ENCODE data around the gene P4HB. TPM values are rescaled to one million over a fixed set of nuclear protein-coding genes. Genes with fewer than 3 reads are reported as not detected.

The P4HB gene
- total and polyA plus RNA-seq, 8 donors, result 876 to 2,130 (median 1,346) TPM

DNA sequence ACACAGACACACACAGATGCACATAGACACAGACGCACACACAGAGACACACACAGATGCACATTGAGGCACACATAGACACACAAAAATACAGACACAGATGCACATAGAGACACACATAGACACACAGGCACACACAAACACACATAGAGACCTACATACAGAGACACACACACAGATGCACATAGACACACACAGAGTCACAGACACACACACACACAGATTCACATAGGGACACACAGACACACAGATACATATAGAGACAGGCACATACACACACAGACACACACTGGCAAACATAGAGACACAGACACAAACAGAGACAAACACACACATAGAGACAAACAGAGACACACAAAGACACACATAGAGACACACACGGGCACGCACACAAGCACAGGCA is 66.3 kb downstream of the P4HB start:
- H3K27me3 ChIP-seq, result no peaks in the 10 kb centered on the region
- H3K4me3 ChIP-seq, result no peak overlapping the region
- 88 to 92% methylated on average over 3 of the region's 3 CpGs for WGBS, 2 donors
- H3K4me1 ChIP-seq, result no peaks in the 10 kb centered on the region
- H3K9me3 ChIP-seq, result no peaks in the 10 kb centered on the region
- intact Hi-C loops (cut with DNase I), result no loop called here
- H3K27ac ChIP-seq, result no peak overlapping the region
- H3K36me3 ChIP-seq, result no peaks in the 10 kb centered on the region
- ATAC-seq (no peak), FAIRE-seq (no peak), DNase-seq (no peak)
- TF ChIP-seq, protein P1, sequence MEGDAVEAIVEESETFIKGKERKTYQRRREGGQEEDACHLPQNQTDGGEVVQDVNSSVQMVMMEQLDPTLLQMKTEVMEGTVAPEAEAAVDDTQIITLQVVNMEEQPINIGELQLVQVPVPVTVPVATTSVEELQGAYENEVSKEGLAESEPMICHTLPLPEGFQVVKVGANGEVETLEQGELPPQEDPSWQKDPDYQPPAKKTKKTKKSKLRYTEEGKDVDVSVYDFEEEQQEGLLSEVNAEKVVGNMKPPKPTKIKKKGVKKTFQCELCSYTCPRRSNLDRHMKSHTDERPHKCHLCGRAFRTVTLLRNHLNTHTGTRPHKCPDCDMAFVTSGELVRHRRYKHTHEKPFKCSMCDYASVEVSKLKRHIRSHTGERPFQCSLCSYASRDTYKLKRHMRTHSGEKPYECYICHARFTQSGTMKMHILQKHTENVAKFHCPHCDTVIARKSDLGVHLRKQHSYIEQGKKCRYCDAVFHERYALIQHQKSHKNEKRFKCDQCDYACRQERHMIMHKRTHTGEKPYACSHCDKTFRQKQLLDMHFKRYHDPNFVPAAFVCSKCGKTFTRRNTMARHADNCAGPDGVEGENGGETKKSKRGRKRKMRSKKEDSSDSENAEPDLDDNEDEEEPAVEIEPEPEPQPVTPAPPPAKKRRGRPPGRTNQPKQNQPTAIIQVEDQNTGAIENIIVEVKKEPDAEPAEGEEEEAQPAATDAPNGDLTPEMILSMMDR (IDR thresholded peaks at IDR 0.05), result no peak

Other genes starting within 250 kb of the P4HB start
Only the 30 nearest of the 31 such genes appear.
- gene NPLOC4, start 223.4 kb downstream of the P4HB start, total RNA-seq, result 10 to 100 TPM; 32.8 to 54.8 (median 36.4) TPM
- gene NPLOC4, start 223.4 kb downstream of the P4HB start, polyA plus RNA-seq, result 10 to 100 TPM; 32.5 to 34.8 TPM
- gene TSPAN10, start 223.3 kb downstream of the P4HB start, total RNA-seq, result 1 to 10 TPM in 2 of 6 donors, under 1 TPM in 4; 0.24 to 1.5 (median 0.84) TPM
- gene TSPAN10, start 223.3 kb downstream of the P4HB start, polyA plus RNA-seq, result 1 to 10 TPM; 2.0 to 2.2 TPM
- under 1 TPM in 2 of 6 donors, not detected in 4; 0.31 to 0.37 TPM for gene PDE6G, start 204.0 kb downstream of the P4HB start, total RNA-seq
- gene PDE6G, start 204.0 kb downstream of the P4HB start, polyA plus RNA-seq, result under 1 TPM; 0.47 to 0.49 TPM
- gene OXLD1, start 193.9 kb downstream of the P4HB start, total RNA-seq, result 10 to 100 TPM in 5 of 6 donors, 1 to 10 TPM in 1; 9.4 to 19.6 (median 13.8) TPM
- gene OXLD1, start 193.9 kb downstream of the P4HB start, polyA plus RNA-seq, result 10 to 100 TPM; 48.2 to 57.2 TPM
- gene CCDC137, start 193.8 kb downstream of the P4HB start, total RNA-seq, result 10 to 100 TPM in 1 of 6 donors, 1 to 10 TPM in 5; 2.9 to 11.0 (median 5.6) TPM
- gene CCDC137, start 193.8 kb downstream of the P4HB start, polyA plus RNA-seq, result 10 to 100 TPM; 12.5 to 50.4 TPM
- 10 to 100 TPM; 10.5 to 18.3 (median 13.1) TPM for gene ARL16, start 176.7 kb downstream of the P4HB start, total RNA-seq
- 100 to 1,000 TPM; 102 to 119 TPM for gene ARL16, start 176.7 kb downstream of the P4HB start, polyA plus RNA-seq
- 10 to 100 TPM; 39.3 to 56.6 (median 43.0) TPM for gene HGS, start 176.5 kb downstream of the P4HB start, total RNA-seq
- 100 to 1,000 TPM; 135 to 174 TPM for gene HGS, start 176.5 kb downstream of the P4HB start, polyA plus RNA-seq
- gene MRPL12, start 157.2 kb downstream of the P4HB start, total RNA-seq, result 10 to 100 TPM; 18.1 to 46.6 (median 23.7) TPM
- 10 to 100 TPM; 48.8 to 98.7 TPM for gene MRPL12, start 157.2 kb downstream of the P4HB start, polyA plus RNA-seq
- gene SLC25A10, start 148.3 kb downstream of the P4HB start, total RNA-seq, result 10 to 100 TPM; 12.0 to 40.1 (median 17.3) TPM
- 10 to 100 TPM; 34.6 to 55.8 TPM for gene SLC25A10, start 148.3 kb downstream of the P4HB start, polyA plus RNA-seq
- gene GCGR, start 56.4 kb downstream of the P4HB start, total RNA-seq, result 1 to 10 TPM in 2 of 6 donors, under 1 TPM in 3, not detected in 1; 0.28 to 2.1 (median 0.79) TPM
- 10 to 100 TPM in 1 of 2 donors, 1 to 10 TPM in 1; 7.3 to 22.7 TPM for gene GCGR, start 56.4 kb downstream of the P4HB start, polyA plus RNA-seq
- 10 to 100 TPM; 28.9 to 64.0 (median 50.2) TPM for gene MCRIP1, start 27.2 kb downstream of the P4HB start, total RNA-seq
- 100 to 1,000 TPM; 133 to 203 TPM for gene MCRIP1, start 27.2 kb downstream of the P4HB start, polyA plus RNA-seq
- under 1 TPM in 1 of 6 donors, not detected in 5; 0.19 TPM for gene PPP1R27, start 25.5 kb downstream of the P4HB start, total RNA-seq
- gene PPP1R27, start 25.5 kb downstream of the P4HB start, polyA plus RNA-seq, result 1 to 10 TPM; 1.1 to 1.5 TPM
- gene ARHGDIA, start 10.8 kb upstream of the P4HB start, total RNA-seq, result 100 to 1,000 TPM in 5 of 6 donors, 10 to 100 TPM in 1; 99.5 to 170 (median 160) TPM
- 100 to 1,000 TPM; 157 to 225 TPM for gene ARHGDIA, start 10.8 kb upstream of the P4HB start, polyA plus RNA-seq
- gene ALYREF, start 31.1 kb upstream of the P4HB start, total RNA-seq, result 10 to 100 TPM; 14.4 to 27.8 (median 23.4) TPM
- gene ALYREF, start 31.1 kb upstream of the P4HB start, polyA plus RNA-seq, result 10 to 100 TPM; 10.3 to 22.6 TPM
- 10 to 100 TPM; 33.3 to 45.5 (median 42.5) TPM for gene ANAPC11, start 31.2 kb upstream of the P4HB start, total RNA-seq
- gene ANAPC11, start 31.2 kb upstream of the P4HB start, polyA plus RNA-seq, result 100 to 1,000 TPM in 1 of 2 donors, 10 to 100 TPM in 1; 95.1 to 112 TPM
- gene NPB, start 41.7 kb upstream of the P4HB start, total RNA-seq, result under 1 TPM in 4 of 6 donors, not detected in 2; 0.19 to 0.62 (median 0.34) TPM
- under 1 TPM; 0.34 to 0.45 TPM for gene NPB, start 41.7 kb upstream of the P4HB start, polyA plus RNA-seq
- gene PCYT2, start 50.9 kb upstream of the P4HB start, total RNA-seq, result 10 to 100 TPM in 5 of 6 donors, 1 to 10 TPM in 1; 9.0 to 20.7 (median 15.0) TPM
- 10 to 100 TPM; 22.3 to 35.3 TPM for gene PCYT2, start 50.9 kb upstream of the P4HB start, polyA plus RNA-seq
- 10 to 100 TPM in 5 of 6 donors, 1 to 10 TPM in 1; 9.6 to 18.1 (median 12.0) TPM for gene SIRT7, start 57.6 kb upstream of the P4HB start, total RNA-seq
- 10 to 100 TPM; 33.8 to 40.2 TPM for gene SIRT7, start 57.6 kb upstream of the P4HB start, polyA plus RNA-seq
- gene MAFG, start 67.2 kb upstream of the P4HB start, total RNA-seq, result 10 to 100 TPM in 1 of 6 donors, 1 to 10 TPM in 5; 6.4 to 11.1 (median 8.0) TPM
- gene MAFG, start 67.2 kb upstream of the P4HB start, polyA plus RNA-seq, result 1 to 10 TPM; 6.9 to 8.2 TPM
- gene PYCR1, start 76.8 kb upstream of the P4HB start, total RNA-seq, result 100 to 1,000 TPM in 1 of 6 donors, 10 to 100 TPM in 5; 30.6 to 158 (median 52.3) TPM
- 10 to 100 TPM; 25.4 to 36.9 TPM for gene PYCR1, start 76.8 kb upstream of the P4HB start, polyA plus RNA-seq
- gene MYADML2, start 86.7 kb upstream of the P4HB start, total RNA-seq, result not detected
- not detected for gene MYADML2, start 86.7 kb upstream of the P4HB start, polyA plus RNA-seq
- gene NOTUM, start 100.7 kb upstream of the P4HB start, total RNA-seq, result under 1 TPM in 5 of 6 donors, not detected in 1; 0.14 to 0.44 (median 0.16) TPM
- gene NOTUM, start 100.7 kb upstream of the P4HB start, polyA plus RNA-seq, result under 1 TPM; 0.21 to 0.27 TPM
- gene ASPSCR1, start 117.1 kb upstream of the P4HB start, total RNA-seq, result 10 to 100 TPM; 12.2 to 25.7 (median 16.2) TPM
- gene ASPSCR1, start 117.1 kb upstream of the P4HB start, polyA plus RNA-seq, result 10 to 100 TPM; 70.8 to 78.8 TPM
- 10 to 100 TPM; 14.0 to 28.6 (median 16.4) TPM for gene CENPX, start 162.3 kb upstream of the P4HB start, total RNA-seq
- gene CENPX, start 162.3 kb upstream of the P4HB start, polyA plus RNA-seq, result 10 to 100 TPM; 43.6 to 62.4 TPM
- 1 to 10 TPM; 5.3 to 9.9 (median 6.2) TPM for gene LRRC45, start 162.8 kb upstream of the P4HB start, total RNA-seq
- gene LRRC45, start 162.8 kb upstream of the P4HB start, polyA plus RNA-seq, result 10 to 100 TPM; 20.0 to 21.6 TPM
- 1 to 10 TPM in 5 of 6 donors, under 1 TPM in 1; 0.97 to 3.3 (median 1.9) TPM for gene RAC3, start 171.1 kb upstream of the P4HB start, total RNA-seq
- gene RAC3, start 171.1 kb upstream of the P4HB start, polyA plus RNA-seq, result 10 to 100 TPM in 1 of 2 donors, 1 to 10 TPM in 1; 6.0 to 12.6 TPM
- 10 to 100 TPM; 34.8 to 87.4 (median 51.1) TPM for gene DCXR, start 177.2 kb upstream of the P4HB start, total RNA-seq
- gene DCXR, start 177.2 kb upstream of the P4HB start, polyA plus RNA-seq, result 100 to 1,000 TPM in 1 of 2 donors, 10 to 100 TPM in 1; 86.7 to 108 TPM
- gene RFNG, start 191.3 kb upstream of the P4HB start, total RNA-seq, result 10 to 100 TPM; 18.2 to 30.8 (median 28.4) TPM
- 10 to 100 TPM; 57.9 to 59.1 TPM for gene RFNG, start 191.3 kb upstream of the P4HB start, polyA plus RNA-seq
- 10 to 100 TPM; 43.0 to 61.9 (median 49.1) TPM for gene GPS1, start 191.4 kb upstream of the P4HB start, total RNA-seq
- 100 to 1,000 TPM; 142 to 149 TPM for gene GPS1, start 191.4 kb upstream of the P4HB start, polyA plus RNA-seq
- gene DUS1L, start 205.3 kb upstream of the P4HB start, total RNA-seq, result 10 to 100 TPM; 56.0 to 89.2 (median 63.7) TPM
- gene DUS1L, start 205.3 kb upstream of the P4HB start, polyA plus RNA-seq, result 100 to 1,000 TPM; 138 to 186 TPM

Data from pancreas (tissue), 10 donors.